ENCODE results near the gene GEMIN8.

Gene GEMIN8

DNA sequence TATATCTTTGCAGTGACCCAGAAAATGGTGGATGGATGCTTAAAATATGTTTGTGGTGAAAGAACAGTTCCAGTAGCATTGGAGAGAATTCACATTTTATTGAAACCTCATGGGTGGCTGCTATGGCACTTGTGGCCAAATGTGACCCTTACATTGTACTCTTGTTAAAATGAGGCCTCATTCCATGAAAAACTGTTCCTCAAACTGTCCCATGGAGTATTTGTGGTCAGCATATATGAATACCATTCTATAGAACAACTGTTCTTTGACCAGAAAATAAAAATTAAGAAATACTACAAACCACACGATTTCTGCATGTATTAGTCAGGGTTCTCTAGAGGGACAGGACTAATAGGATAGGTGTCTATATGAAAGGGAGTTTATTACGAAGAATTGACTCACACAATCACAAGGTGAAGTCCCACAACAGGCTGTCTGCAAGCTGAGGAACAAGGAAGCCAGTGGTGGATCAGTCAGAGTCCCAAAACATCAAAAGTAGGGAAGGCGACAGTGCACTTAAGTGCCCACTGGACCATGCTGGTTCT is 35.1 kb downstream of the GEMIN8 start:
- TF ChIP-seq, protein P1, sequence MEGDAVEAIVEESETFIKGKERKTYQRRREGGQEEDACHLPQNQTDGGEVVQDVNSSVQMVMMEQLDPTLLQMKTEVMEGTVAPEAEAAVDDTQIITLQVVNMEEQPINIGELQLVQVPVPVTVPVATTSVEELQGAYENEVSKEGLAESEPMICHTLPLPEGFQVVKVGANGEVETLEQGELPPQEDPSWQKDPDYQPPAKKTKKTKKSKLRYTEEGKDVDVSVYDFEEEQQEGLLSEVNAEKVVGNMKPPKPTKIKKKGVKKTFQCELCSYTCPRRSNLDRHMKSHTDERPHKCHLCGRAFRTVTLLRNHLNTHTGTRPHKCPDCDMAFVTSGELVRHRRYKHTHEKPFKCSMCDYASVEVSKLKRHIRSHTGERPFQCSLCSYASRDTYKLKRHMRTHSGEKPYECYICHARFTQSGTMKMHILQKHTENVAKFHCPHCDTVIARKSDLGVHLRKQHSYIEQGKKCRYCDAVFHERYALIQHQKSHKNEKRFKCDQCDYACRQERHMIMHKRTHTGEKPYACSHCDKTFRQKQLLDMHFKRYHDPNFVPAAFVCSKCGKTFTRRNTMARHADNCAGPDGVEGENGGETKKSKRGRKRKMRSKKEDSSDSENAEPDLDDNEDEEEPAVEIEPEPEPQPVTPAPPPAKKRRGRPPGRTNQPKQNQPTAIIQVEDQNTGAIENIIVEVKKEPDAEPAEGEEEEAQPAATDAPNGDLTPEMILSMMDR (IDR thresholded peaks at IDR 0.05; ENCODE audit: control insufficient read depth, insufficient read depth, low read depth, low read length, missing control alignments), result no peak
- H3K4me3 ChIP-seq (ENCODE audit: control insufficient read depth, low read depth, low read length), result no peak overlapping the region
- DNase-seq (ENCODE audit: low read depth), result no peak

DNA sequence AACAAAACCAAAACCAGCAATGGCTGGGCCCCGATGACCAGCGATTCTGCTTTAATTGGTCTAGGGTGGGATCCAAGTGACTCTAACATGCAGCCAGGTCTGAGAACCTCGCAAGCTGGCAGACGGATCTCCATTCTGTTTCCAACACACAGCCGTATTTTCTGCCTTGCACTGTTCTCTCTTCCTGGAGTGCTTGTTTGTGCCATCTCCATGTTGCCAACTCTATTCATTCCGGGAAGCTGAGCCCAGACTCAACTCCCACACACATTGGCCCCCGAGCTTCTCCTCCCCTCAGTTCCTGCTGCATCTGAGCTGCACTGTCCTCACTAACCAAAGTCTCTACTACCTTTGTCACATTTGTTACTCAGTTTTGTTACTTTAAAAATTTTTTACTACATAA is 35.6 kb downstream of the GEMIN8 start:
- no peak for DNase-seq (ENCODE audit: low read depth)
- no peak overlapping the region for H3K4me3 ChIP-seq (ENCODE audit: control insufficient read depth, low read depth, low read length)
- TF ChIP-seq, protein P1 (IDR thresholded peaks at IDR 0.05; ENCODE audit: control insufficient read depth, insufficient read depth, low read depth, low read length, missing control alignments), result no peak

DNA sequence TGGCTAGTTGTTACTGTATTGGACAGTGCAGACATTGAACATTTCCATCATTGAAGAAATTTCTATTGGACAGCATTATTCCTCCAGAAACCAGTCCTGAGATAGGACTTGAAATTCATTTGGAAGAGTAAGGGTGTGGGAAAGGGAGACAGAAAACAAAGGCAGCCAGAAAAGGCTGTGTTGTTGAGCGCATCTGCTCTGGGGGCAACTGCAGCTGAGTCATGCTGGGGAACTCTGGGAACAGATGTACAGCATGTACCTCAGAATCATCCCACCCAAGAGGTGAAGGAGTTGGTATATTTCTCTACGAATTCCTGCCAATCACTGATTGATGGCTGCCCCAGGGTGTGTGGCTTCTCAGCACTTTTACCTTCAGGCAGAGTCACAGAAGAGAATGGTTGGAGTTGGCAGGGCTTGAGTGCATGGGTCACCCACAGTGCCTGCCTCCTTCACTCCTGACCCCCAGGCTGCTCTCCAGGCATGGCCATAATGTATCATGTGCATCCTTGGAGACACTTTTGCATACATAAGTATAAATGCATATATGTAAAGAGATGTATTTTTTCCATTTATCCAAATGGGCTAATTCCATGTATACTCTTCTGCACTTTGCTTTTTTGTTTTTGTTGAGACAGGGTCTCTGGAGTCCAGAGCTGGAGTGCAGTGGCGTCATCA is 39.4 kb downstream of the GEMIN8 start:
- no peak overlapping the region for H3K4me3 ChIP-seq (ENCODE audit: control insufficient read depth, low read depth, low read length)
- TF ChIP-seq, protein P1 (IDR thresholded peaks at IDR 0.05; ENCODE audit: control insufficient read depth, insufficient read depth, low read depth, low read length, missing control alignments), result no peak
- DNase-seq (ENCODE audit: low read depth), result no peak

DNA sequence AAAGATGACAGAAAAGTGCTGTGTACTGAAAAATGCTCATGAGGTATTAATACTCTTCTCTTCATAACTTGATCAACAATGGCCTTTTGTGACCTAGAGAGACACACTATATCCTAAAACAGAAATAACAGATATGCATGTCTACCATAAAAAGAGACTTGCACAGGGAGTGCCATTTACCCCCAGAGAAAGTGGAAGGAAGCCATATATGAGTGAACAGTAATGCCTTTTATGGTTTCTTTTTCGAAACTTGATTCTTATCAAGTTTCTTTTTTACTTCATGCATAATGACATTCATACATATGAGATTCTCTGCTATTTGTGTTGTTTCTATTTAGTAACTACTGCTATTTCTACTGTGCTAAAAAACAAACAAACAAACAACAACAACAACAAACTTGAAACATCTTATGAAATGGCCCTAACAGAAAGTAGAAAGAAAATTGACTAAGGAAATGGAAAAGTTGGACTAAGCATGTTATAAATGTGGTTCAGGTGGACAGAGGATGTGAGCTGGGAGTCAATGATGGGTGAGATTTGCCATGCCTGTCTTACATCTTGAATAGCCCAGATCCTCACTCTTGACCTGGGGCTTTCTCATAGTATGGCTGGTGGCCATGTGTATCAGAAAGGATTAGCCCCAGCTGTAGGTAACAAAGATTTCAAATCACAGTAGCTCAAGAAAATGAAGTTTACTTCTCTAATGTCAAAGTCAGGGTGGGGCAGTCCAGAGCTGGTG is 43.8 kb downstream of the GEMIN8 start:
- no peak for DNase-seq (ENCODE audit: low read depth)

DNA sequence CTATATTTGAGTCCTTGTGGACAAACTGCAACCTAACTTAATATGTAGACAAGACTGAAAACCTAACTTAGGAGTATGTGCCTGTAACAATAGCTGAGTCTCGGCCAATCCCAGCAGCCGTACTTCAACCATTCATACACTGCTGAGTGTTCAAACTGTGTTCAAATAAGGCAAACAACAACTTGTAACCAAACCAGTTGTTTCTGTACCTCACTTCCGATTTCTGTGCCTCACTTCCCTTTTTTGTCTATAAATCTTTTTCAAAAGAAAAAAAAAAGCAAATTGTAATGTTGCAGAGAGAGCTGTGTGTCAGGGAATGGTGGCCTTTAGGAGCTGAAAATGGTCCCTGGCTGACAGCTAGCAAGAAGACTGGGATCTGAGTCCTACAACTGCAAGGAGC is 46.0 kb downstream of the GEMIN8 start:
- H3K4me3 ChIP-seq (ENCODE audit: control insufficient read depth, low read depth, low read length), result no peak overlapping the region
- DNase-seq (ENCODE audit: low read depth), result no peak
- TF ChIP-seq, protein P1 (IDR thresholded peaks at IDR 0.05; ENCODE audit: control insufficient read depth, insufficient read depth, low read depth, low read length, missing control alignments), result no peak

More for the DNA sequence above, 43.8 kb downstream of the GEMIN8 start:
- H3K4me3 ChIP-seq (ENCODE audit: control insufficient read depth, low read depth, low read length), result no peak overlapping the region
- TF ChIP-seq, protein P1 (IDR thresholded peaks at IDR 0.05; ENCODE audit: control insufficient read depth, insufficient read depth, low read depth, low read length, missing control alignments), result no peak

DNA sequence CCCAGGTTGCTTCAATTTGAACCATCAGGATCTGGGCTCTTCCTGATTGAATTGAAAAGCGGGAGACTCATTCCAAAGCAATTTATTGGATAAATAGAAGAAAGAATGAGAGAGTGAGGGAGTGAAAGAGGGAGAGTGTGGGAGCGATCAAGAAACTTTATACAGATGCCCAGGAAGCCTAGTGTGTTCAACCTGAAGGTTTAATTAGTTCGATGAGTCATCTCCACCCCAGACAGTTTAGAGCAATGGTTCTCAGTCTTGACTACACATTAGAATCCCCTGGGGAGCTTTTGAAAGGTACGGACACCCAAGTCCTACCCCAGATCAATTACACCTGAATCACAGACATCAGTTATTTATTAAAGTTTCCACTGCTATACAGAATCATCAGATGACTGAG is 61.5 kb downstream of the GEMIN8 start:
- TF ChIP-seq, protein P1 (IDR thresholded peaks at IDR 0.05; ENCODE audit: control insufficient read depth, insufficient read depth, low read depth, low read length, missing control alignments), result no peak
- H3K4me3 ChIP-seq (ENCODE audit: control insufficient read depth, low read depth, low read length), result no peak overlapping the region
- DNase-seq (ENCODE audit: low read depth), result no peak
